Type B pancreatic cell (in vitro differentiated cells): ENCODE measurements around the gene FMO5. TPM values are rescaled to one million over a fixed set of nuclear protein-coding genes. Genes with fewer than 3 reads are reported as not detected.

Source experiments
- DNase-seq: peaks from one replicate; pipeline ENCODE4 v3.0.0; 2021; ENCODE audit warnings: mixed read lengths; ENCODE audit not compliant: unreplicated experiment; ENCODE audit errors: extremely low spot score
- H3K27ac Mint-ChIP-seq: 2 replicates; pipeline ENCODE4 v1.8.0; 2021; ENCODE audit warnings: mild to moderate bottlenecking, mixed read lengths
- H3K27me3 Mint-ChIP-seq: 2 replicates; pipeline ENCODE4 v1.8.0; 2021; ENCODE audit warnings: mixed read lengths
- H3K36me3 Mint-ChIP-seq: 2 replicates; pipeline ENCODE4 v1.8.0; 2021; ENCODE audit warnings: mixed read lengths
- H3K4me1 Mint-ChIP-seq: one replicate; pipeline ENCODE4 v1.8.0; 2021; ENCODE audit warnings: mixed read lengths; ENCODE audit not compliant: unreplicated experiment
- H3K4me3 Mint-ChIP-seq: 2 replicates; pipeline ENCODE4 v1.8.0; 2021; ENCODE audit warnings: mild to moderate bottlenecking, mixed read lengths
- H3K9me3 Mint-ChIP-seq: 2 replicates; pipeline ENCODE4 v1.8.0; 2021; ENCODE audit warnings: mixed read lengths
- CTCF ChIP-seq: fragments of 200-600 bp; sonication (generic); conservative IDR thresholded peaks from 2 replicates; pipeline ENCODE4 v1.5.0; 2021; ENCODE audit warnings: antibody characterized with exemption, mild to moderate bottlenecking
- total RNA-seq: library from RNA; stranded (reverse); gene quantifications from 2 replicates; pipeline ENCODE4 v1.2.1, GENCODE V29; 2021; ENCODE audit warnings: low replicate concordance

FMO5 gene
- total RNA-seq, 1 donor from 2014 or later: 2.4 TPM

DNA sequence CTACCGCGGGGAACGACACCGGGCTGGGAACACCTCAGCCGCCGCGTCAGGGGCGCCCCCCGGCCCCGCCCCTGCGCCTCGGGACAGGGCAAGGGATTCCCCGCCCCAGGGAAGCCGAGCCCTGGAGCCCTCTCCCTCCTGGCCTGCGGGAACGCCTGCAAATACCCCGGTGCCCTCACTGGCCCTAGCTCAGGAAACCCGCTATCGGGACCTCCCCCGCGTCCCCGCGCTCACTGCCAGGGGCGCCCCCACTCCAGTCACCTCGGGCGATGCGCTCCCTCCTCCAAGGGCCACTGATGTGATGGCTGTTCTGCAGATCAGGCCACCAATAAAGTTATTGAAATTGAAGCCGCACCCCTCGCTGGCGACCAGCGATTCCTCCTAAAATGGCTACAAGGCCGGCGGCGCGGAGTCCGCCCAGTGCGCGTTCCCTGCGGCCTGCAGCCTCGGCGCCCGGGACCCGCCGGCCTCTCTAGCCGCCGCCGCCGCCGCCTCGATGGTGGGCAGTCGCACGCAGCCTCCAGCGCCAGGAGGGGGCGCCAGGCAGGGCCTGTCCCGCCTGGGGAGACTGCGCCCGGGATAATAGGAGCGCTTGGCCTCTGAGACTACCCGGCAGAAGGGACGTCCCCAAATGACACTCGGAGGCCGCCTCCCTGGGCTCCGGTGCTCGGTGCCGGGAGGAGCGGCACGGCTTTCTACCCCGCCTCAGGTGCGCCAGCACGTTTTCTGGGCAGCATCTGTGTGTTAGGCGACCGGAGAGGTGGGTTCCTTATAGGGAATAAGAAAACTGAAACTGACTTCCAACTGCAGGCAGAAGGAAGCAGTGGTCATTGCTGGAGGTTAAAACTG is 52.7 kb downstream of the FMO5 start, which contains the start of gene PRKAB2:
Gene PRKAB2 (minus strand): TSS at position 303 of the 849 bp plus-strand sequence. CDS start 326 bp downstream, outside the sequence.
- peak; percentile 94 for TF ChIP-seq CTCF
- H3K9me3 Mint-ChIP-seq: peaks cover 5% of the 10 kb centered on the region
- H3K36me3 Mint-ChIP-seq: peaks cover 20% of the 10 kb centered on the region
- H3K27ac Mint-ChIP-seq: peak within 1 kb of the TSS; percentile 99
- peak within 1 kb of the TSS; percentile 99 for H3K4me3 Mint-ChIP-seq
- H3K4me1 Mint-ChIP-seq: peaks cover 20% of the 10 kb centered on the region
- peak; percentile 99 for DNase-seq
- no peaks in the 10 kb centered on the region for H3K27me3 Mint-ChIP-seq

DNA sequence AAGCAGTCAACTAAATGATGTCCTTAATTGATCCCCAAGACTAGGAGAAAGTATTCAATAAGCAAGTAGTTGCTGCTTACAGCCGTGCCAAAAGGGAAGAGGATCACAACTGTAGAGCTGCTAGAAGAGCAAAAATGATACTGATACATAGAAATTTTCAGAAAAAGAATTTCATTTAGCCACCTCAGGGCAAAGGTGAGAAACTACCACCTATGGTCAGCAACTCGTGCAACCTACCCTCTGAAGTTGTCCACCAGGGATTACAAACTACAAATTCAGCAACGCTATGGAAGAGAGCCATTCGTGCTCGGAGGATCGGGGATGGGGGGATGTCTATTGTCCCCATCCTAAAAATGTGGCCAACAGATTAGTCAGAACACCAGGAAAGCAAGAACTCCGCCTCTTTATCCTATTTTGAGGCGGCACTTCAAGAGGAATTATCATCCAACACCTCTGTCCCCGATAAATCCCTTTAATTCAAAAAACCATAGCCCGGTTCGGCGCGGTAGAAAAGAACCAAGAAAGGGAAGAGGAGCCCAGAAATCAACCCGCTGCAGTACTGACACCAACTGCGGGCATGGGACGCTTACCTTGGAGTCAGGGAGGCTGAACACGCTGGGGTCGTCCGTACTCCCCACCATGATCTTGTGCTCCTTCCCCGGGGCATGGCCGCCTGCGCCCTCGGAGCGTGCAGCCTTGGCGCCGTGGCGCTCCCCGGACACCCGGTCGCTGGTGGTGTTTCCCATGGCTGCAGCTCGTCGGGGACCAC is 53.6 kb downstream of the FMO5 start:
- H3K4me1 Mint-ChIP-seq: peaks cover 20% of the 10 kb centered on the region
- H3K36me3 Mint-ChIP-seq: peaks cover 20% of the 10 kb centered on the region
- peaks cover 5% of the 10 kb centered on the region for H3K9me3 Mint-ChIP-seq
- H3K4me3 Mint-ChIP-seq: peak overlapping the region; percentile 99
- no peak for DNase-seq
- TF ChIP-seq CTCF: peak; percentile 22
- peak overlapping the region; percentile 85 for H3K27ac Mint-ChIP-seq
- no peaks in the 10 kb centered on the region for H3K27me3 Mint-ChIP-seq

GRCh38 chr1:147169840-147170674 is 55.1 kb downstream of the FMO5 start:
- H3K4me1 Mint-ChIP-seq: peaks cover 20% of the 10 kb centered on the region
- no peak for TF ChIP-seq CTCF
- no peaks in the 10 kb centered on the region for H3K9me3 Mint-ChIP-seq

DNA sequence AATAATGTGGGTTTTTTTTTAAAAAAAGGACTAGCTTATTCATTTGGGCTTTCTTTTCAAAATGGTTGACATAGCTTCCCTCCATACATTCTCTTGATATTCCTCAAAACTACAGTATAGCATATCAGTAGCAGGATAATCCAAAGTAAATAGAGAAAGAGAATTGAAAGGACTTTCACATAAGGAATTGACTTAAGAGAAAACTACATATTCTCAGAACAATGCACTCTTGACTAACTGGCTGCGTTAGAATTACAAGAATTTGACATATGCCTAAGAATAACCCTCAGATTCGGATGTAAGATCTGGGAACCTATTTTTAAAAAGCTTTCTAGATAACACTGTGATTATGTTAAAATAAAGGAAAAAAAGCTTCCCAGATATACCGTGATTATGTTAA is 56.0 kb downstream of the FMO5 start:
- no peak for TF ChIP-seq CTCF
- peak overlapping the region; percentile 99 for H3K4me3 Mint-ChIP-seq
- no peaks in the 10 kb centered on the region for H3K9me3 Mint-ChIP-seq
- H3K27ac Mint-ChIP-seq: no peak overlapping the region
- no peaks in the 10 kb centered on the region for H3K27me3 Mint-ChIP-seq
- DNase-seq: no peak
- H3K36me3 Mint-ChIP-seq: peaks cover 23% of the 10 kb centered on the region
- peaks cover 17% of the 10 kb centered on the region for H3K4me1 Mint-ChIP-seq

More at GRCh38 chr1:147169840-147170674, 55.1 kb downstream of the FMO5 start:
- Mint-ChIP-seq H3K4me3 (peak overlapping the region; percentile 99), H3K36me3 (peaks cover 25% of the 10 kb centered on the region), H3K27me3 (no peaks in the 10 kb centered on the region), H3K27ac (peak overlapping the region; percentile 20)
- DNase-seq: no peak

- Mint-ChIP-seq H3K4me3 (peak overlapping the region; percentile 52), H3K9me3 (no peaks in the 10 kb centered on the region), H3K27me3 (no peaks in the 10 kb centered on the region), H3K27ac (no peak overlapping the region), H3K36me3 (peaks cover 21% of the 10 kb centered on the region), H3K4me1 (peaks cover 14% of the 10 kb centered on the region)
- no peak for DNase-seq
- TF ChIP-seq CTCF: no peak
Observed at GRCh38 chr1:147168626-147169058, 56.5 kb downstream of the FMO5 start.
